Measurements from ENCODE around the gene CARD16.
"Not testable (repeated sequence)": the region's sequence is repeated elsewhere in the genome, so short reads cannot be mapped to it uniquely, and the experiment has no call there.

The CARD16 gene

DNA sequence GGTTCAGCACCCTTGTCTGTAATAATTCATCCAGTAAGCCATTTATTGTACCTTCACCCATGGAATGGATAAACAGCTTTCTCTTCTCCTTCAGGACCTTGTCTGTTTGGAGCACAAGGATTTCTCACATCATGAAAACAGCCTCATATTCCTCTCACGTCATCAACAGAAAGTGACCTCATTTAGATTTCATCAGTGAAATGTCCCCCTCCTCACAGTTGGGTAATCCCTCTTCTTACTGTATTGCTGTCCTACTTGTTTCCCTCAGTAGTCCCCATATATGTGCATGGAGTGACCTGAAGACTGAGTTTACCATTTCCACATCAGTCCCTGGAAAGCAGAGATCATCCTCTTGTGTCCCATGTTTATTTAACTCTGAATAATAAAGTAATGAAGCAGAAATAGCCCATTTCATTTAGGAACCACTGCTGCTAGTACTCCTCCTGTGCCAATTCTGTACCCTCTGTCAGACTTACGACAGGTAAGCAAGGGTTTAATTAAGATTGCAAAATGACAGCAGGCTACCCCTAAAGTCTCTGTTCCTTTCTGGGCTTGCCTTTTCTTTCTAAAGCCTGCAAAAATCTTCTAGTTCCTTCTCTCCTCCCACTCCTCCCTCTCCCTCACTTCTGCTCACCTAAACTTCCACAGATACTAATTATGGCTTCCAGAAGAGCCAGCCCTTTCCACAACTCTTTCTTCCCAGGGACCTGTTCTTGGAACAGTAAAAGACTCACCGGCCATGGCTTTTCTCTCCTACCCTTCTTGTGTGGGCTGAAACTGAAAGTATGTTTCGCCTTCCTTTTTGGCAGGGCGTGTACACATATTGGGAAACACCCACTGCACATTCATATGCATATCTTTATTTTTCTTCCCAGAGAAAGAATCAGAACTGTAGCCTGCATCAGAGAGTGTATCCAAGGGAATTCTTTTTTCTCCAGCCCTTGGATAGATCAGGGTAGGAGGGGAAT is at the start of gene CARD16:
CARD16 (minus strand) TSS at position 779 of the 968 bp plus-strand sequence; CDS start at position 741, 38 bp downstream.
- DNase-seq (ENCODE audit: low read depth in 2 of 2) = peak in 1 of 2 donors; percentile 20

DNA sequence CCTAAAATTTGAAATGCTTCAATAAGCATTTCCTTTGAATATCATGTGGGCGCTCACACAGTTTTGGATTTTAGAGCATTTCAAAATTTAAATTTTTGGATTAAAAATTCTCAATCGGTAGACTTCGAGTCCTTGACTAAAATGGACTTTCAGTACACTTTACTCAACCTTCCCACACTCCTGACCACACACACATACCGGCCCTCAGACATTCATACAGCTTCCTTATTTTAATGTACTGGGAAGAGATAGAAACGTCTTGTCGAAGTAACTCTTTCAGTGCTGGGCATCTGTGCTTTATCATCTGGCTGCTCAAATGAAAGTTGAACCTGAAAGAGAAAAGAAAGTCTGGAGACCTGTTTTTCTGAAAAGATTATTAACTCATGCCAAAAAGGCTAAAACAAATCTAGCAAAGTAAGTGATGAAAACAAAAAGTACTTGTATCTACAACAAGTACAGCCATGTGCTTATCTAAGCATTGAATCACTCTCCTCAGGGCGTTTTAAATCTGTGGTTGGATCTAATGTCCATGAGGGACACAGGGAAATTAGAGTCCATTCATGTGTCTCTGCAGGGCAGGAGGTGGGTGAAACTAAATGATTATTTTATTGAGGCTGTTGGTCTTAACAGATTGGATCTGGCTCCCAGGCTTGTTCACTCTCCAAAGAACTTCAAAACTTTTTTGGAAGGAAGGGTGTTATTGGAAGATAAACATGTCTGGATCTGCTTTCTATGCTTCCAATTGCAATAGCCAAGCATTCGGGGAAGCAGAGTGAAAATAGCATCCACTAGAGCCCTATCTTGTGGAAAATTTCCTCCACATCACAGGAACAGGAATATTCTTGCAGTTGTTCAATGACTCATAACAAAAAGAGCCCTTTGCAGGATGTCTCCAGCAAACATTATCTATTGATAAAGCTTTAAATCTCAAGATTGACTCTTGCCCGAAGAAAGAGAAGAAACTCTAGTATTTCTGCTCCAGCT is 47.4 kb upstream of the CARD16 start:
- no peak for DNase-seq (ENCODE audit: low read depth in 2 of 2)

DNA sequence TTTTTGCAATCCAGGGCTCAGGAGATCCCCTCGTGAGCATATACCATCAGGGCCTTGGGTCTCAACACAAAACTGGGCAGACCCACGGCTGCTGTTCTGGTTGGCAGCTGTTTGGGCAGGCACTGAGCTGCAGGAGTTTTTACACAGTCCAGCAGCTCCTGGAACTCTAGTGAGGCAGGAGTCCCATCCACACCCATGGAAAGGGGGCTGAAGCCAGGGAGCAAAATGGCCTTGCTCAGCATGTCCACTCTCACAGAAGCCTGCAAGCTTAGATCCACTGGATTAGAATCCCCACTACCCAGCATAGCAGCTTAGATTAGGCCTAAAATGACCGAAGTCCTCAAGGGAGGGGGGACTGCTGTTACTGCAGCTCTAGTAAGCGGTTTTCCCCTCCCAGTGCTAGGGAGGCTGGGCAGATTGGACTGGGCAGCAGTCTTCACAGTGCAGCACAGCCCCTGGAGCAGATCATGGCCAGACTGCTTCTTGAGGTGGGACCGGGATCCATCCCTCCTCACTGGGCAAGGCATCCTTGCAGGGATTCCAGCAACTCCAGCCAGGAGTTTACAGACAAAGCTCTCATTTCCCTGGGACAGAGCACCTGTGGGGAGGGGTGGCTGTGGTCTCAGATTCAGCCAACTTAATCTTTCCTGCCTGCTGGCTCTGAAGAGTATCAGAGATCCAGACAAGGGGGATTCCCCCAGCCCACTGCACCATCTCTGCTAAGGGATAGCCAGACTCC is 36.4 kb upstream of the CARD16 start:
- no peak for DNase-seq (ENCODE audit: low read depth in 2 of 2)

DNA sequence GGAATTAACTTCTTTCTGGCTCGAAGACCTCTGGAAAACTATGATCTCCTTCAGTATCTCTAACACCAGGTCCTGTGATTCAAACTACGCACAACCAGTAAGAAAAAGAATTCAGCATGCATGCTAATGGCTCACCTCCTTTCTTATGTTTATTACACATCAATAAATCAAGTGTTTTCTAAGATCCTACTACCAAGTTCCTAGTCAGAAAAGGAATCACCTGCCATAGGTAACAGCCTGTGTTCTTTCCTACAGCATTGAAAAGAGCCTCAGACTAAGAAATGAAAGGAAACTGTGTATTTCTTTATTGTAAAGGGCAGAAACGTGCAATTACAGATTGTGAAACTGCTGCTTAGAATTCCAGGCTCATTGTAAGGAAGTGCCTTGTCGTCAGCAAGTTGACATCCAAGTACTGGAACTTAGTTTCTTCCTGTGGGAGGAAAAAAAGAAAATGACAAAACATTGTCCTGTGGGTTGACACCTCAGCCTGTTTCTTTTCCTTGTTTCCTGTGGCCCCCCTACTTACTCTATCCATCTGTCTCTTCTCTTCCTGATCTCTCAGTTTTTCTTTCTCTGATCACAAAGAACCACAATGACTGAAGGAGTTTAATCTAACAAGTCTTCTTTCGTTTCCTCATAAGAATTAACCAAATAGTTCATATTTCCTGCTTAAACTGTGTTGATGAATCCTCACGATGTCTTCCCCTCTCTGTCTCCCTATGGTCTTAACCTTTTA is 35.2 kb upstream of the CARD16 start:
- not testable (repeated sequence) for DNase-seq (ENCODE audit: low read depth in 2 of 2)

DNA sequence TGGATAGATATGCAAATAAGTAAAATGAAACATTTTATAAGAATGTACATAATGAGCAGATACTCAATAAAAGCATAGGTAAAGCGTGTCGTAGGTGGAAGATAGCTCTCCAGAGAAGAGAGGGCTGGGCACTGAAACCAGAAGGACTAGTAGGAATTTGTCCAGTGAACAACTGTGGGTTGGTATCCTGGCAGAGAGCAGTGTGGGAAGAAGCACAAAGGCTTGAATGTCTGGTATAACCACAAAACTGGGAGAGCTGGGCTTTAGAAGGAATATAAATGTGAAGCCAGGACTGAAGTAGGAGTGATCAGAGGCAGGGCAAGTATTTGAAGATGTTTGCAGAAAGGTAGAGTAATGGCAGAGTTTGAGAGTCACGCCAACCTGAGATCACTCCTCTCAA is 33.1 kb upstream of the CARD16 start:
- no peak for DNase-seq (ENCODE audit: low read depth in 2 of 2)

DNA sequence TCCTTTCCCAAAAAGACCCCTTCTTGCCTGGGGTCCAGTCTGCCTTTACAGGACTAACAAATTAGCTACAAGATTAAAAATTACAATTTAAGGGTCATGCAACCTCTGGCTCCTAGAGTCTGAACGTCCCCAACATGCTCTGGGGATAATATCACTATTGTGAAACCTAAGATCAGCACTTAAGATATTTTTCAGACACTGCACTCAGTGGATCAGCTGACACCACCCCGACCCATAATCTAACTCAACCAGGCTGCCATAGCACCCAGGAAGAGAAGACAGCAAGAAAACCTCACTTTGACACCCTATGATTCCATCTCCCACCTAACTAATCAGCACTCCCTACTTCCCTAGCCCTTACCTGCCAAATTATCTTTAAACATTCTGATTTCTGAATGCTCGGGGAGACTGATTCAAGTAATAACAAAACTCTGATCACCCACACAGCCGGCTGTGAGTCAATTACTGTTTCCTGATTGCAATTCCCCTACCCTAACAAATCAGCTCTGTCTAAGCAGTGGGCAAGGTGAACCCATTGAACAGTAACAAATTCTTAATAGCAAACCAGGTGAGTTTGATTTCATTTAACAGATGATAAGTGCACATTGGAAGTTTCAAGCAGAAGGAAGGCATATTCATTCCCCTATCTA is 32.1 kb upstream of the CARD16 start:
- not testable (repeated sequence) for DNase-seq (ENCODE audit: low read depth in 2 of 2)

DNA sequence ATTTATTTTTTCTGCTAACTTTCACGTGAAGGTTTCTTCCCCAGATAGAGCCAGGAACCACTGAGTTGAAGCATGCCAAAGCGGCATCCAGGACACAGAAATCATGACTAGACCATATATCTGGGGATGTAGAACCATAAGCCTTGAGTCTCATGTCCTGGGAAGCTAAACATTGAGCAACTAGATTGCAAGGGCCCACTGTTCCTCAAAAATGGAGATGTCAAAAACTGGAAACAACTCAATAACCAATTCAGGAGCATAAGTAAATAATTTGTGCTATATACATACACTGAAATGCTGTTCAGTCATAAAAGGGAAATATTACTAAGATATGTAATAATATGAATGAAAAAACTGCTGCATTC is 29.0 kb upstream of the CARD16 start:
- no peak for DNase-seq (ENCODE audit: low read depth in 2 of 2)

DNA sequence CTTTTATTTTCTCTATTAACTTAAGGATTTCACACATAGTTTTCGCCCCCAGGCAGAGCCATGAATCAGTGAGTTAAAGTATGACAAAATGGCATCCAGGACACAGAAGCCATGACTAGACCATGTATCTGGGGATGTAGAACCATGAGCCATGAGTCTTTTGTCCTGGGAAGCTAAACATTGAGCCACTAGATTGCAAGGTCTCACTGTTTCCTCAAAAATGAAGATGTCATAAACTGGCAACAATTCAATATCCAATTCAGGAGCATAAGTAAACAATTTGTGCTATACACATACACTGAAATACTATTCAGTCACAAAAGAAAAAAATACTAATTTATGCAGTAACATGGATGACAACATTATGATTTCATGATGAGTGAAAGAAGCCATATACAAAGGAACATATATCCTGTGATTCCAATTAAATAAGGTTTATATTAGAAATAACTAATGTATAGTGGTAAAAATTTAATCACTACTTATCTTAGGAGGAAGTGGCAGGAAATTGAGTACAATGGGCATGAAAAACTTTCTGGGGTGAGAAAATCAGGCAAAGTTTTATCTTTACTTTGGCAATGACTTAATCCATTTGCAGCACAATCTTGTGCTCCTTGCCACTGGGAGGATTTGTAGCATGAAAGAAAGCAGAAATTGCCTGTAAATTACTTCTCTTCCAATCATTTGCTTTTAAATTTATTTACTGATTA is 28.5 kb upstream of the CARD16 start:
- no peak for DNase-seq (ENCODE audit: low read depth in 2 of 2)

DNA sequence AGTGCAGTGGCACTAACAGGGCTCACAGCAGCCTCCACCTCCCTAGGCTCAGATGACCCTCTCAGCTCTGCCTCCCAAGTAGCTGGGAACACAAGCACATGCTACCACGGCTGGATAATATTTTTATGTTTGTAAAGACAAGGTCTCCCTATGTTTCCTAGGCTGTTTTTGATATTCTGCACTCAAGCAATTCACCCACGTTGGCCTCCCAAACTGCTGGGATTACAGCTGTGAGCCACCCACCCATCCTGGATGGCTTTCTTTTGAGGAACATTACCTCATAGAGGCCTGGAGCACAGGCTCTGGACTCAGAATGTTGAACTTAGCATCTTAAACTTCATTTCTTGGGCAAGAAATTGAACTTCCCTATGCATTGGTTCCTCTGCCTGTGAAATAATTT is 26.9 kb upstream of the CARD16 start:
- DNase-seq (ENCODE audit: low read depth in 2 of 2) = not testable (repeated sequence)

DNA sequence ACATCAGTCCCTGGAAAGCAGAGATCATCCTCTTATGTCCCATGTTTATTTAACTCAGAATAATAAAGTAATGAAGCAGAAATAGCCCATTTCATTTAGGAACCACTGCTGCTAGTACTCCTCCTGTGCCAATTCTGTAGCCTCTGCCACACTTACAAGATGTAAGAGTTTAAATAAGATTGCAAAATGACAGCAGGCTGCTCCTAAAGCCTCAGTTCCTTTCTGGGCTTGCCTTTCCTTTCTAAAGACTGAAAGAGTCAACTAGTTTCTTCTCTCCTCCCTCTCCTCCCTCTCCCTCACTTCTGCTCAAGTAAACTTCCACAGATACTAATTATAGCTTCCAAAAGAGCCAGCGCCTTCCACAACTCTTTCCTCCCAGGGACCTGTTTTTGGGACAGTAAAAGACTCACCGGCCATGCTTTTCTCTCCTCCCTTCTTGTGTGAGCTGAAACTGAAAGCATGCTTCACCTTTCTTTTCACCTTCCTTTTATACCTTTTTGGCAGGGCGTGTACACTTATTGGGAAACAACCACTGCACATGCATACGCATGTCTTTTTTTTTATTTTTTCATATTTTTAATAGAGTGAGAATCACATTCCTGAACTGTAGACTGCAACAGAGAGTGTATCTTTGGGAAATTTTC is 26.1 kb upstream of the CARD16 start:
- no peak for DNase-seq (ENCODE audit: low read depth in 2 of 2)

DNA sequence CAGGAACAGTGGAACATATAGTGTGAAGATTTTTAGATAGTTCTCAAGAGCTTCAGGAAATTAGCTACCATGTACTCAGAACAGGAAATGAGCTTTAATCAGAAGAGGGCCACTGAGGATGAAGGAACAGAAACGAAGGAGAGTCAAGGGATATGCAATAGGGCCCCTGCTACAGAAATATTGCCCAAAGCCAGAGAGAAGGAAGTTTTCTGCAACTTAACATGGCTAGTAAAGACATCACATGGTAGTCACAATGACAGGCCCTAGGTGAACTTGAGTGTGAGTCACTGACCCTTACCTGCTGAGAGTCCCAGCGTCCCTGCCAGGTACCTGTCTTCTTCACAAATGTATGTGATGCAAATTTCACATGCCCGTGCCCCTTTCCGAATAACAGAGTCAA is 25.2 kb upstream of the CARD16 start:
- no peak for DNase-seq (ENCODE audit: low read depth in 2 of 2)

DNA sequence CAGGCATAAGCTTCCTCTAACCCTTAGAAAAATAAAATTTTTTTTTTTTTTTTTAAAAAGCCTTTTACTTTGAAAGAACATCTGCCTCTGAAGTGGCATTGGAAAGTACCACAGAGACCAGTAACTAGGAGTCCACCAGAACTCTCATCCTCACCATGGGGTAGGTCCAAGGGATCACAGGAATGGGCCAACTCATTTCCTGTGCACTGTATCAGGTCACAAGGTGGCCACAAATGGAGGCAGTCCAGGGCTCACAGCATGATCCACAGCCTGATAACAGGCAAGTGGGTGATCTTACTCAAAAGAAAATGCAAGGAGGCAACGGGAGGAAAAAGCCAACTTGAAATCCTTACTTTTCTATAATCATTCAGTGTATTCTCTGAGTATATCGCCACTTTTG is 24.6 kb upstream of the CARD16 start:
- not testable (repeated sequence) for DNase-seq (ENCODE audit: low read depth in 2 of 2)

DNA sequence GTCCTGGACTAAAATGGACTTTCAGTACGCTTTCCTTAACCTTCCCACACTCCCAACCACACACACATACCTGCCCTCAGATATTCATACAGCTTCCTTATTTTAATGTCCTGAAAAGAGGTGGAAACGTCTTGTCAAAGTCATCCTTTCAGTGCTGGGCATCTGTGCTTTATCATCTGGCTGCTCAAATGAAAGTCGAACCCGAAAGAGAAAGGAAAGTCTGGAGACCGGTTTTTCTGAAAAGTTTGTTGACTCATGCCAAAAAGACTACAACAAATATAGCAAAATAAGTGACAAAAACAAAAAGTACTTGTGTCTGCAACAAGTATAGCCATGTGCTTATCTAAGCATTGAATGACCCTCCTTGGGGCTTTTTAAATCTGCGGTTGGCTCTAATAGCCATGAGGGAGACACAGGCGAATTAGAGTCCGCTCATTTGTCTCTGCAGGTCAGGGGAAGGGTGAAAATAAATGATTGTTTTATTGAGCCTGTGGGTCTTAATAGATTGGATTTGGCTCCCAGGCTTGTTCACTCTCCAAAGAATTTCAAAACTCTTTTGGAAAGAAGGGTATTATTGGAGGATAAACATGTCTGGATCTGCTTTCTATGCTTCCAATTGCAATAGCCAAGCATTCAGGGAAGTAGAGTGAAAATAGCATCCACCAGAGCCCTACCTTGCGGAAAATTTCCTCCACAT is 18.3 kb upstream of the CARD16 start:
- DNase-seq (ENCODE audit: low read depth in 2 of 2) = not testable (repeated sequence)

DNA sequence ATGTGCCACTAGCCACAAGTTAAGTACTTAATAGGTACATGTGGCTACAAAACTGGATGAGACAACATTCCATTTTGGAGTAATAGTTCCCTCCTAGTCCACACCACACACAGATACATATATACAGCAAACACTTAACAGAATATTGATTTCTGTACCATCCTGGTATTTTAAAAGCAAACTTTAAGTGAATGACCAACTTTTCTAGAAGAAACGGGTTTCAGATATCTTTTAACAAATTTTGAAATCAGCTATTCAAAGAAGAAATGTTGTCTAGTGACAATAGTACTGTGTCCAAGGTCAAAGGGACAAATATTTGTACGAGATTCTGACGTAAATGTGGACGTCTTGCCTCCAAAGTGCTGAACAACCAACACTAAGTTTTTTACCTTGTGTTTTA is 12.3 kb upstream of the CARD16 start:
- DNase-seq (ENCODE audit: low read depth in 2 of 2) = no peak

DNA sequence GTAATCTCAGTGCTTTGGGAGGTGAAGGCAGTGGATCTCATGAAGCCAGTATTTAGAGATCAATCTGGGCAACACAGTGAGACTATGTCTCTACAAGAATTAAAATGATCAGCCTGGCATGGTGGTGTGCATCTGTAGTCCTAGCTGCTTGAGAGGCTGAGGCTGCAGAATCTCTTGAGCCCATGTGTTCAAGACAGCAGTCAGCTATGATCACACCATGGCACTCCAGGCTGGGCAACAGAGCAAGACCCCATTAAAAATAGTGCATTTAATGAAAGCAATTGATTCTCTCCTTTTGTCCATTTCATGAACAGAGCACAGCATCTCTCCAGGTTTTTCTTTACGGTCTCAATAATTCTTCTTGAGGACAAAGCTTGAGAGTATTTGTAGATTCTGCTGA is 11.3 kb upstream of the CARD16 start:
- no peak for DNase-seq (ENCODE audit: low read depth in 2 of 2)

DNA sequence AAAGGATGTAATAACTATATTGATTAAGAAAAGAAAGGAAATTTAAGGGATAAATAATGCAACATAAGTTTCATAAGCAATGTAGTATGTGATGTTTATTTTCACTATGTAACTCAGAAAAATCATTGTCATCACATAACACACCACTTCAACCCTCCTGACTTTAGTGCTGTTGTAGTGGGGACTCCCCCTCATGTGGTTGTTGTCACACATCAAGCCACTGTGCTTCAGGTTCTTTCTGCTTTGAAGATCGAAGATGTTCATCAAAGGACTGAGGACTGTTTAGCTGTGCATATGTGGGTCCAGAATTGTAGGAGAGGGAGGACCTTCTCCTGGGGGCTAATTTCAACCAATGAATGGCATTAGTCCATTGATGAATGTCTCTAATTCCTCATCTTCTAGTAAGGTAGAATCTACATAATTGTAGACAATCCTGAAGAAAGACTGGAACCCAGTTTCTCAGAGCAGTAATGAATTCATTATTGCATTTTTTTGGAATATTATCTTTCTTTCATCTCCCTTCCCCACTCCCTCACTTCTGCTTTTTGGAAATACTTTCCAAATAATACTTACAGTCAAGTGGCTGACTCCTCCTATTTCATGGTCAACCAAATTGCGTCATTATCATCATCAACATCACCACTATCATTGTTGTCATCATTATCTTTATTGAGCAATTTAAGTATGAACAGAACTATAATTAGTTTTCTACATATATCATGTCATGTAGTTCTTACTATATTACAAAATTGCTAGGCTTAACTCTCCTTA is 9.8 kb upstream of the CARD16 start:
- DNase-seq (ENCODE audit: low read depth in 2 of 2) = no peak

DNA sequence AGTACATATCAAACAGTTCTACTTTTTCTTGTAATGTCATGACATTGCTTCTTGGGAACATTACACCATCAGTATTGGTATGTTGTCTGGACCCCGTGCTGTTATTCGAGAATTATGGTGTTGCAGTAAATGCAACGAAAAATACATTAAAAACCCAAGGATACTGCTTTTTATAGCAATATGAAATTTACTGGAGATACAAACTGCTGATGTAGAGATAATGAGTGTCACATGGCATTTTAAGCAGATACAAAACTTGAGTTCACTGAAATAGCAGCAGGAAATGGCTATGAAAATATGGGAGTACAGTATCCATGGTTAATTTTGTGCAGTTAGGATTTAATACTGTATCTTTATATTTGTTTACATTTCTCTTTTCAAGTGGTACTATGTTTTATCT is 7.4 kb upstream of the CARD16 start:
- no peak for DNase-seq (ENCODE audit: low read depth in 2 of 2)

DNA sequence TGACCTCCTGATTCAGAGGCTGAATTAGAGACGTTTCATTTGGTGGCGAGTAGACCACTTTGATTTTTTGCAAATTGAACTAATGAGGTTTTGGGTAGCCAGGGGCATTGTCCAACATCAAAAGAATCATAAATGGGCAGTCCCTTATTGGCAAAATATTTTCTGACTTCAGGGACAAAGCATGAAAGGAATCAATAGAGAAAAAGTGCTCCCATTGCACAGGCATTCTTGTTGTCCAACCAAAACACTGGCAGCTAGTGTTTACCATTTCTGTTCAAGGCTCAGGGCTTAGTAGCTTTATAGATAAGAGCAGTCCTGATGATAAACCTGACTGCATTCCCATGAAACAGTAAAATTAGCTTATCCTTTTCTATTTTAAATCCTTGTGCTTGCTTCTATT is 6.4 kb upstream of the CARD16 start:
- DNase-seq (ENCODE audit: low read depth in 2 of 2) = no peak

Measured in stimulated activated CD4-positive, alpha-beta T cell treated with anti-CD3 and anti-CD28 coated beads, Interleukin-1b, Interleukin-23, amount 100 ng/mL, for 4 hours (primary cell).